GM04503 (cell line): Measurements from ENCODE around the gene CHRNG.
"Not testable (repeated sequence)": the region's sequence is repeated elsewhere in the genome, so short reads cannot be mapped to it uniquely, and the experiment has no call there.

Source experiments
- DNase-seq: peaks from one replicate; pipeline ENCODE4 v3.0.0-alpha.2; 2012; ENCODE audit warnings: low read depth

Gene CHRNG

DNA sequence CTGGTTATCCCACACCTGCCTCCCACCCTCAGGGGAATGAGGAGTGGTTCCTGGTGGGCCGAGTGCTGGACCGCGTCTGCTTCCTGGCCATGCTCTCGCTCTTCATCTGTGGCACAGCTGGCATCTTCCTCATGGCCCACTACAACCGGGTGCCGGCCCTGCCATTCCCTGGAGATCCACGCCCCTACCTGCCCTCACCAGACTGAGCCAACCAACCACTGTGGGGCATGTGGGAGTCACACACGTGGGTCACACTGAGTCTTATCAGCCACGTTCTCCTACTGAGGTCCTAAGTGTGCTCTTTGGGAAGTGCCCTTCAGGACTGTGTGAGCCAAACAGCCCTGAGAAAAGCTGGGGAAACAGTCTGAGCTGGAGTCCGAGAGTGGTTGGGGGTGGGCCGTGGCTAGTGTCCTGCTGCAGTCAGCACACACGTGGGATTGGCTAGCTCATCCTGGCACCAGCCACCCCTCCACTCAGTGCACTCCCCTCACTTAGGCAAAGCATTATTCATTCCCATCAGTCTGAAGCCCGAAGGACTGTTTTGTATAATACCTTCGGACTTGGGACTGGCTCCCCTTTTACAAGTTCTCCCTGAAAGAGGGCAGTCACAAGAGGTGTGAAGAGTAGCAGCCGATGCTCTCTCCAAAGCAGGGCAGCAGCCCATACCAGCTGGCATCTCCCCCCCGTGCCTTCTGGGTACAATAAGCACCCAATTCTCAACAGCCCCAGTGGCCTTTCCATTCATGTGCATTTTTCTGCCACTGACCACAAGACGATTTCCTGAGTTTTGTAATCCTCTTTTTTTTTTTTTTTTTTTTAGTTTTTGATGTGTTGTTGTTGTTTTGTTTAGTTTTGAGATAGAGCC, 6.3 kb downstream of the CHRNG start:
- no peak for DNase-seq

DNA sequence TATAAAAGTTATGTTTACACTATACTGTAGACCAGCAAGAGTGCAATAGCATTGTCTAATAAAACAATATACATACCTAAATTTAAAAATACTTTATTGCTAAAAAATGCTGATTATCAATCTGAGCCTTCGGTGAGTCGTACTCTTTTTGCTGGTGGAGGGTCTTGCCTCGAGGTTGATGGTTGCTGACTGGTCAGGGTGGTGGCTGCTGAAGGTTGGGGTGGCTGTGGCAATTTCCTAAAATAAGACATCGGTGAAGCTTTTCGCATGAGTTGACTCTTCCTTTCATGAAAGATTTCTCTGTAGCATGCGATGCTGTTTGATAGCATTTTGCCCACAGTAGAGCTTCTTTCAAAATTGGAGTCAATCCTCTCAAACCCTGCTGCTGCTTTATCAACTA, 8.5 kb downstream of the CHRNG start:
- DNase-seq, result no peak

DNA sequence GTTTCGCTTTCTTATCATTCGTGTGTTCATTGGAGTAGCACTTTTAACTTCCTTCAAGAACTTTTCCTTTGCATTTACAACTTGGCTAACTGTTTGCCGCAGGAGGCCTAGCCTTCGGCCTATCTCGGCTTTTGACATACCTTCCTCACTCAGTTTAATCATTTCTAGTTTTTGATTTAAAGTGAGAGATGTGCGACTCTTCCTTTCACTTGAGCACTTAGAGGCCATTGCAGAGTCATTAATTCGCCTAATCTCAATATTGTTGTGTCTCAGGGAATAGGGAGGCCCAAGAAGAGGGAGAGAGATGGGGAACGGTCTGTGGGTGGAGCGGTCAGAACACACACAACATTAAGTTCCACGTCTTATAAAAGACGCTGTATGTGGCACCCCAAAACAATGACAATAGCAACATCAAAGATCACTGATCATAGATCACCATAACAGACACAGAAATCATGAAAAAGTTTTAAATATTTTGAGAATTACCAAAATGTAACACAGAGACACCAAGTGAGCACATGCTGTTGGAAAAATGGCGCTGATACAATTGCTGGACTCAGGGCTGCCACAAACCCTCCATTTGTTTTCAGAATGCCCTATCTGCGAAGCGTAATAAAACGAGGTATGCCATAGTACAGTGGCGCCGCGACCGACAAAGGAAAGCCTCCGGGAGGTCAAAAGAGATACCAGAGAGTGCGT, 10.3 kb downstream of the CHRNG start:
- no peak for DNase-seq

DNA sequence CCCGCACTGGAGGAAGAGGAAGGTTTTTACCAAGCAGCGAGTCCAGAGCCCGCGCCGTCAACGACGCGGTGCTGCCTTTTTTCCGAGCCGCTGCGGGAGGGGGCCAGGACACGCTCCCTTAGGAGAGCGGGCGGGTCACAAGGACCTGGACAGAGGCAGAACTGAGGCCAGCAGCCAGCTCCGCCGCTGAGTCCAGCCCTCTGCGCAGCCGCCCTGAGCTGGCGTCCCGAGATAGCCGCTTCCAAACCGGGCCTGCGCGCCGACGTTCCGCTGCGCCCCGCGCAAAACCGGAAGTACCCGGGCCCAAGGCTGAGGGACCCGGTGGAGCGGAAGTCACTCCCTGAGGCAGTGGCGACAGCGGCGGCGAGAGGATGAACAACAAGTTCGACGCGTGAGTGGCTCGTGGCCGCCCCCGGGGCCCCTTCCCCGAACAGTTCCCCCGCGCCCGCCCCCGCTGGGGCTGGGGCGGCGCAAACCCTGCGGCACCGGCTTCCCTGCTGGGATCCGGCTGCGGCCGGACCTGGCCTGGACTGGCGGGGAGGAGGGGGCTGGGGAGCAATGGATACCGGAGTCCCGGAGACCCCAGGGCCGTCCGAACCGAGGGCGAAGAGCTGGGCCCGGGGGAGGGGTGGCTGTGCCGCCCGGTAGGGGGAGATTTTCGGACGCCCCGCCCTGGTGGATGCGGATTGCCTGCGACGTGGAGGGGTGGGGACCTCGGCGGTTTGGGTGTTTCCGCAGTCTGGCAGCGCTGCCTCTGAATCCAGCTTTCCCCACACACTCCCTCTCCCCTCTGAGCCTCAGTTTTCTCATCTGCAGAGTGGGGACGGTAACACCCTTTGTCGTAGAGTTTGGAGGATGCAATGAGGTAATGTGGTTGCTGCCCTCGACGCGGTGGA, 11.1 kb downstream of the CHRNG start, which contains the start of the genes EIF4E2 and TIGD1:
EIF4E2 (plus strand) TSS at position 336 of the 896 bp plus-strand sequence; CDS start at position 372, 36 bp downstream.
TIGD1 (minus strand) TSS at position 204 of the 896 bp plus-strand sequence. CDS start 675 bp downstream, outside the sequence.
- peak; percentile 75 for DNase-seq

DNA sequence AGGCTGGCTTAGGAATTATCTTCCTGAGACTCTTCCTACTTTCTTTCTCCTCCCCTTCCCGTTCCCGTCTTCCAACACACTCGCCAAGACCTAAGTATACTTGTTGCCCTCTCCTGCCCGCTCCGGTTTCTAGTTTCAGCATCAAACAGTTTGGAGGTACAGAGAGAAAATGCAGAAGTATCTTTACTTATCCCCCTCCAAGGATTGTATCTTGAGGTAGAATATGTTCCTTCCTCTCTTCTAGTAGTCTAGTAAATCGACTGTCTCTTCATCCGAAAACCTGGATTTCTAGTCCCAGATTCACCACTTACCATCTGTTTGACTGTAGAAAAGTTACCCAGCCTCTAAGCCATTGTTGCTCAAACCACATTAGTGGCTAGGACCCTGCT, 11.8 kb downstream of the CHRNG start:
- DNase-seq, result no peak

DNA sequence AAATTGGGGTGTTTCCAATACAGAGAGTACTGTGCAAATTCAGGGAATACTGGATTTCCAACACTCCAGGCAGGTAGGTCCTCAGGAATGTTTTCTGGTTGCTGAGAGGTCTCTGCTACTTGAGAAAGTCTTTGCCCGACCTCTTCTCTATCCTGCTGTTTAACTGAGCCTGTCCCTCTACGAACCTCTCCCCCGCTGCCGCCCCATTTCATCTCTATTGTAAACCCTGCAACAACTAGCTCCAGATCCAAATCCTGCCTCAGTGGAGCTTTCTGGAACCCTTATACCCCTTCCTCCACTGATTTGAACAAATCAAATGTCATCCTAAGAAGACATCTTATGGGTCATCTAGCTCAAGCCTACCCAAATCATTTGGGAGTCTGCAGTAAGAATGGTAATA, 12.3 kb downstream of the CHRNG start:
- no peak for DNase-seq

DNA sequence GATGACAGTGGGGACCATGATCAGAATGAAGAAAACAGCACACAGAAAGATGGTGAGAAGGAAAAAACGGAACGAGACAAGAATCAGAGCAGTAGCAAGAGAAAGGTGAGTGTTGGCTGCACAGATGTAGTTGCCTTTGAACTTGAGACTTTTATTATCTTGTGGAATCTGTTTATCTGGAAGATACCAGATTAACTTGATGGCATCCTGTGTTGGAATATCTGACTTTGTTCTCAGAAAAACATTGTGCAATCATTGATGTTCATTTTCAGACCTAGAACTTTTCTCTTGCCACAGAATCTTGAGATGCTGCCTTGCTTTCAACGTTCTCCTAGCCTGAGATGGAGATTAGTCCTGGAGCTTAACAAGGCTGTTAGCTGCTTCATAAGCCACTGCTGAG, 16.9 kb downstream of the CHRNG start:
- DNase-seq, result no peak

DNA sequence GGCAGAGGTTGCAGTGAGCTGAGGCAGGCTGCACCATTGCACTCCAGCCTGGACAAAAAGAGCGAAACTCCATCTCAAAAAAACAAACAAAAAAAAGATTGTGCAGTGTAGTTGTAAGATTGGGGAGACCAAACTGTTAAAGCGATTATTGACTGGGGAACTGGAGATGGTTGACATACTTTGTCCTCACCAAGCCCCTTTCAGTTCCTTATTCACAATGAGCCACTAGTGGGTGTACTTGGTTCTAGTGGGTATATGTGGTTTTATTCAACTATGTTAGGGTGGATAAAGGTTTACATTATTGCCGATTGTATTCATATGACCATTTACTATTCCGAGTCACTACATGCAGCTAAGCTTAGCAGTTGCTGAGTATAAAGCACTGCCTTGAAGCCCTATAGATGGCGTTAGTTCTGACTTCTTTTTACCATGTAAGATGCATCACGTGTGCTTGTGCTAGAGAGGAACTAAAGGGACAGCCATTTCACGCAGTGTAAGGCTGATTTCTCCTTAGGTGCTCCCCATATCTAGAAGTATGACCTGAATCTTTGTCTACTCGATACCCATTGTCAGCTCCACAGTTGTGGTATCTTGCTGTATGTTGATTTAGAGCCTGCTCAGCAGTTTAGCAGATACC, 23.1 kb downstream of the CHRNG start:
- DNase-seq, result no peak

DNA sequence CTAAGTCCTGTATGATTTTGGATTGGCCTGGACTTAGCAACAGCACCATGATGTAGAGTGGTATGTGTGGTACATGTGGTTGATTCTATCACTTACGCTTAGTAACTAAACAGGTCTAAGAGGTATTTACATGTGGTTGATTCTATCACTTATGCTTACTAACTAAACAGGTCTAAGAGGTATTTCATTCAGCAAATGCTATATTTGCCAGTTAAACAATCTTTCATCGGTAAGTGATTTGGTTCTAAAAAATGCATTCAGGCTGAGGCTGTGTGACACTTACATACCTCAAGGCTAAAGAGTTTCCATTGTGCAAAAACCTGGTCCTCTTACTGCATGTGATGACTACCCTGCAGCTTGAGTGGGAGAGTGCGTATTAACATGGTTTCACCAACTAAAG, 24.1 kb downstream of the CHRNG start:
- DNase-seq, result no peak

DNA sequence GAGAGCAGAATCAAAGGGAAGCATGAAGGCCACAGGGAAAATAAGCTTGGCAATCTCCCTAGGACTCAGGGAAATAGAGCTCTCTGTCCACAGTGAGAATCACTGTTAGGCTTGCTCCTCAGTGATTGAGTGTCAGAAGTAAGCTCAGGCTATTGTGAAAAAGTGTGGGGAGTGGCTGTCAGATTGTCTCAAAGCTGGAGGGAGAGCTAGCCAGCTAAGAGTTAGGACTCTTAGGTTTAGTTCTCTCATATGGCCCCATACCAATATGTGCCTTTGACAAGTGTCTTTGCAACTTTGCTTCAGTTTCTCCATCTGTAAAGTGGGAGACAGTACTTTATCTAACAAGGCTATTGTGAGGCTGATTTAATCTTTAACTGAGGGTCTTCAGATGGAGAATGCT, 28.2 kb downstream of the CHRNG start:
- DNase-seq, result no peak

DNA sequence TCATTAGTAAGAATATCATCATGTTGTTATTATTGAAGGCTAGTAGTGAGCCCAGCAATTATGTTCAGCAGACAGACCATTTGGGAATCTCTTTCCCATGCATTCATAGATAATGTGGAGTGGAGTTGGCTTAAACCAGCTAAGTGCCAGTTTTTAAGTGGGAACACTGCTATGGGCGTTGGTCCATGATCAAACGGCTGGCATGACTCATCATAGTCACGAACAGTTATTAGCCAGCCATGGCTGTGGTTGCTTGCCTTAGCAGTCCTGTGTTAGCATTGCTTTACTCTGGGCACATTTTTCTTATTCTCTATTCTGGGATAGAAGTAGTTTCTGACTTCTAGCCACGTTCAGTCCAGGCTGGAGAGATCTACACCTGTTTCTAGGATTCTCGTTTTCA, 28.7 kb downstream of the CHRNG start:
- DNase-seq, result peak; percentile 86

DNA sequence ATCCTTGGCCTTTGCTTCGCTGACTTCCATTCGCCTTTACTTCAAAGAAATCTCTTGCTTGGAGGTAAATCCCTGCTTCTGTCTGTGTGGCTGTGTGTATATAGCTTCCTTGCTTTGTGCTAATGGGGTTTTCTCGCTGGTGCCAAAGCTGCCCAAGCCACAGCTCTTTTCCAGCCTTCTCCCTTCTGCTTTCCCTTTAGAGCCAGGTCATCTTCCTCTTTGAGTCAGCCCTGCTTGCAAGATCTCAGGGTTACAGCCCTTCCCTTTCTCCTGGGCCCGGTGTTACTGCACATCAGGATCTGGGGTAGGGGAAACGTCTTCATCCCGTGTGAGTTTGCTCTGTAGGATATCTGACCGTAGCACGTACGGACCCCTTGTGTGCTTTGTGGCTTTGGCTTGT, 30.0 kb downstream of the CHRNG start:
- no peak for DNase-seq

DNA sequence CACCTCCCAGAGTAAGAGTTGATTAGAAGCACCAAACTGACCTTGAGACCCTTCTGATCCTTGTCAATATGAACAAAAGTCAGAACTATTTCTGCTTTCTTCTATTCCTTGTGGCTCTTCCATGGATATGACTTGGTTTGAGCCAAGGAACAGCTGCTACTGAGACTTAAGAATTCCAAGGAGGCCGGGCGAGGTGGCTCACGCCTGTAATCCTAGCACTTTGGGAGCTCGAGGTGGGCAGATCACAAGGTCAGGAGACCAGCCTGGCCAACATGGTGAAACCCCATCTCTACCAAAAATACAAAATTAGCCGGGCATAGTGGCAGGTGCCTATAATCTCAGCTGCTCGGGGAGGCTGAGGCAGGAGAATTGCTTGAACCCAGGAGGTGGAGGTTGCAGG, 31.0 kb downstream of the CHRNG start:
- DNase-seq, result not testable (repeated sequence)

DNA sequence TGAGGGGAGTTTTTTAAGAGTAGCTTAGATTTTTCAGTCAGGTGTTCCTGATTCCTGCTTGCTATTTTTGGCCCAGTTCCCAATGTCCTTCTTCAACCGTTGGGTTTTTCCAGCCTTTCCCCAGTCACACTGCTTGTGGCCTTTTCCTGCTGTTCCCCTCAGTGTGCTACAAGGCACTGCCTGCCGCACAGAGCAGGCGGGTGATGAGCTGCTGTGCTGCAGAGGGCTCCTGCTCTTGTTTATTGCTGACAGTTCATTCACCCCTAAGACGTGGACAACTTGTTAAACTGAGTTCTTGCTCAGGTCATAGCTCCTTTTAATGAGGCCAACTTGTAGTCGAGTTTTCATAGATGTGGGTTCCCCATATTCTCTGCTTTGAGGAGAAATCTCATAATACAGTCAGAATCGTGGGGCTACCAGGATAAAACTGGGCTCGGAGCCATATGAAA, 31.6 kb downstream of the CHRNG start:
- no peak for DNase-seq

DNA sequence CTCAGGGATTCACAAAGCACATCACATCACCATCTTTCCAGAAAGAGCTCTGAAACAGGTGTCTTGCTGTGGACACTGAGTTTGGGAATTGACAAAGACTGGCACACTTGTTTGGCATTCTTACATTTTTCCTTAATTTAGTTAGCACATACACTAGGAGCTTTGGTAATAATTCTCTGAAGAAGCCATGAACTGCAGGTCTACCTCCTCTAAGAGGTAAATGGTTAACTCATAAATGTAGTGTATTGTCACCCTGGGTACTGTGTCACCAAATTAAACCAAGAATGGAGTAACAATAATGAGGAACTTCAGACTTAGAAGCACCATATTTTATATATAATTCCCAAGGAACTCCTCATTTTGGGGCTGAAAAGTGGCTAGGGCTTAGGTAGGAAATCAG, 33.5 kb downstream of the CHRNG start:
- DNase-seq, result no peak

DNA sequence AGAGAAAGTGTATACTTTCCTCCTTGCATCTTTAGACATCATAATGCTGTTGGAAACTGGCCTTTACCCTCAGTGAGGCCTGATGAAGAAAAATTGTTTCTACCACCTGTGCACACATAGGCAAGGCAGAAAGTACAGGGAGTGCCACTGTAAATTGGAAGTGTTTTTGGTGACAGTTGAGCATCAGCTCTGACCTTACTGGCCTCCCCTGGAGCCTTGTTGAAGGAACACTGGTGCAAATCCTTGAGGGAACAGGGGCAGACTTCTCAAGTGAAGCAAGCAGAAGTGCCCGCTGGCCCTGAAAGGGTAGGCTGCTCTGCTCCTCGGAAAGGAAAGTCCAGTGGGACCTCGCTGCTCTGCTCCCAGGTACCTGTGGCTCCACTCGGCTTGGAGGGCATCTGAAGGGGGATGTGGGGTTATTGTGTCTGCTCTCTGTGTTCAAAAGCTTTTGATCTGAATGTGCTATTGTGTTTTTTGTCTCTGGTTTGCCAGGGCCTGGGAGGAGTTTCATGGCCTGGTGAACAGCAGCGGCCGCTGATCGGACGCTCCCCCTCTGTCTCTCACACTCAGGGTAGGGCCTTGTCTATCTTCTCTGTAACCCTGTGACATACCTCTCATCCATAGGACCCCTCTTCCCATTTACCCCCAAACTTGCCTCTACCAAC, 34.4 kb downstream of the CHRNG start:
- no peak for DNase-seq

DNA sequence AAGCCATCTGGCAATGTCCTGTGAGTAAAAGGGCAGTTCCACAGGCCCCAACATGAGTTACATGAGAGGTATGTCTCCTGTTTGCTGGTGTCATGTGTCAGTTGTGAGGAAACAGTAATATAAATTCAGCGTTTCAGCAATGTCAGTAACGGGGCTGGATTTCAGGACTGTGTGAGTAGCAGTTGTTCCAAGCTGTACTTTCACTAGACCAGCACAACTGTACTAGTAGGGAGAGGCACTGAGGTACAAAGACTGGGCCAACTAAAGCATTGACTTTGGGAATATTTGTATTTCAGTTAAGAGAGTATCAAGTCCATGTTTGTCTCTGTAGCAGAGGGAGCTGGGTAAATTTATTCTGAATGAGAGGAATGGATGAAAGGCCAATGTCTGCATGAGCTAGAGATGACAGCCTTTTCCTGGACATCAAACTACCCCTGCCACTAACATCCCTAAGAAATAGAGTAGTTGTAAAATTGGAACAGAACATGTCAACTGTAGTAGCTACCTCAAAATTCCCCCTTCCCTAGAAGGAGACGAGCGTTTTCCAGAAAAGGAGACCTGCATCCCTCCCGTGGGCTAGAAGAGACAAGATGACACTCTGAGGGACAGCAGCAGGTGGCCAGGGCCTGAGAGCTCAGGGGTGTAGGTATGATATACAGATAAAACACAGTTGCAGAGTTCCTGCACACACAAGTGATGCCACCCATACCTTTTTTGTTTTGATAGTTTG, 35.3 kb downstream of the CHRNG start:
- no peak for DNase-seq

DNA sequence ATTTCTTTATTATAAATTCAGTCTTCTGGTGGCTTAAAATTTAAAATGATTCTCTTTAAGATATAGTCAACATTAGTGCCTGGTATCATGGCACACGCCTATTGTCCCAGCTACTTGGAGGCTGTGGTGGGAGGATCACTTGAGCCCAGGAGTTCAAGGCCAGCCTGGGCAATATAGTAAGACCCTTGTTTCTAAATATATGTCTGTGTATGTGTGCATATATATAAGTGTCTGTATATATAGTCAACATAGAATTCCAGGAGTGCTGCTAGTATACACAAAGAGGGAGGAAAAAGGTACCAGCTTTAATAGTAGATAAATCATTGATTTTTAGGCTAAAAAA, 35.9 kb downstream of the CHRNG start:
- no peak for DNase-seq

DNA sequence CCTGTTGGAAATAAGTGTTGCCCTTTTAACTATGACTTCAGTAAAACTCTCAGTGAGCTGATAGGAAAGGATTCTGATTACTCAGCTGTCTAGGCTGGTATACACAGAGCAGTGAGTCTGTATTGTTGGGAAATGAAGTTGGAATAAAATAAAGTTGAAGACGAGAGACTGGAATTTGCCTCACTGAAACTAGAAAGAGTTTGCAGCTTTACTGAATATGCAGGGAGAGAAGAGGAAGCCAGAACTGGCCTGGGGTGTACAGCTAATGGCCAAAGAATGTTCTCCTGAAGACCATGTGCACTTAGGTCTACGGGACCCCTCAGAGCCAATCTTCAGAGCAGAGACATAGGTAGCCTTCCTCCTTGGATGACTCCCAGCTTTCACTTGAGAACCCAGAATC, 37.5 kb downstream of the CHRNG start:
- no peak for DNase-seq

DNA sequence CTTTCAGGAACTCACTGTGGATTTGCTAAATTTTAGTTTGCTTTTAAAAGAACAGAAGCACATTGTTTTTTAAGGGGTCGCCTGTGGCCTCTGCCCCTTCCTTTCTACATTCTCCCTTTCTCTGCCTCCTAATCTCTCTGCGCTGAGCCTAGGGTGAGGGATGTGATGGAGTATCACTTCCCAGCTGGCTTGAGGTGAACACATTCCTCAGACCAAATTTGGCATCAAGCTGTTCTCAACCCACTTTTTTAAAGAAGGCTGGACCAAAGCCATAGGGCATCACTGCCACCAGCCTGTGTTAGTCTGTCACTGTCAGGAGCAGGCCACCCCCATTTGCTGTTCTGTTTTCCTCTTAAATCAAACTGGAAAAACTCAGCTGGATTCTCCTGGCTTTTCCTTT, 38.3 kb downstream of the CHRNG start:
- no peak for DNase-seq

DNA sequence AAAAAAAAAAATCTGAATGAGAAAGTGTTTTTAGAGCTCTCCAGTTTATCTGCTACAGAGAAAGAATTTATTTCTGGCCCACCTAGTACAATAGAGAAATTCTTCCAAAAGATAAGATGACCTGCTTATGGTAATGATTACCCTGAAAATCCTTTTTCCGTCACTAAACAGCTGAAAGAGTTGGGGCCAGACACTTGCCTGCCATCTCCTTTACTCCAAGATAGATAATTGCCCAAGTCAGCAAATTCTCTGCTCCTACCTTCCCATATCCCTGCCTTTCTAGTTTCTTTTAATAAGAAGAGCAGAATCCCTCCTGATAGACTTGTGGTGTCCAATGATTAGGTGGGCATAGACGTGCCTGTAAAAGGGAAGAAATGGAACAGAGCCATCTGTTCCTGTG, 39.1 kb downstream of the CHRNG start:
- DNase-seq, result no peak
